Uterus (tissue), 4 donors: ENCODE data around the gene CAMTA1. TPM values are rescaled to one million over a fixed set of nuclear protein-coding genes. Genes with fewer than 3 reads are reported as not detected.
"Not testable (repeated sequence)": the region's sequence is repeated elsewhere in the genome, so short reads cannot be mapped to it uniquely, and the experiment has no call there.

Experiments used
- DNase-seq, 2 donors: peaks; one replicate each; pipeline ENCODE4 v3.0.0-alpha.2; 2019 to 2020
- H3K27ac ChIP-seq, 2 donors: fragments of 200-600 bp; sonication (generic); 1 replicate in 1 of 2; 2 replicates in 1 of 2; pipeline ENCODE4 v1.5.1; 2016 to 2018
- H3K27me3 ChIP-seq, 2 donors: fragments of 200-600 bp; sonication (generic); one replicate each; pipeline ENCODE4 v1.5.1; 2018 to 2019; ENCODE audit warnings: control low read depth in 1 of 2
- H3K36me3 ChIP-seq, 2 donors: fragments of 200-600 bp; sonication (generic); one replicate each; pipeline ENCODE4 v1.5.1; 2019; ENCODE audit warnings: control low read depth in 1 of 2
- H3K4me1 ChIP-seq, 2 donors: fragments of 200-600 bp; sonication (generic); one replicate each; pipeline ENCODE4 v1.5.1; 2018 to 2019; ENCODE audit warnings: control low read depth in 1 of 2
- H3K4me3 ChIP-seq, 2 donors: fragments of 200-600 bp; sonication (generic); 1 replicate in 1 of 2; 2 replicates in 1 of 2; pipeline ENCODE4 v1.5.1; 2018 to 2019; ENCODE audit warnings: mild to moderate bottlenecking in 1 of 2
- H3K9me3 ChIP-seq, 2 donors: fragments of 200-600 bp; sonication (generic); one replicate each; pipeline ENCODE4 v1.5.1; 2019; ENCODE audit warnings: control low read depth in 1 of 2
- CTCF ChIP-seq, 4 experiments: fragments of 200-600 bp in 2 of 4; fragments of 450-650 bp in 2 of 4; sonication (generic) in 2 of 4; IDR thresholded peaks; one replicate each; pipeline ENCODE4 v1.5.1; 2016 to 2019; ENCODE audit warnings: antibody characterized with exemption in 4 of 4, mild to moderate bottlenecking in 2 of 4, moderate library complexity in 1 of 4
- POLR2A ChIP-seq, 2 donors: fragments of 450-650 bp; IDR thresholded peaks; one replicate each; pipeline ENCODE4 v1.6.1; 2016; ENCODE audit warnings: antibody characterized with exemption in 2 of 2, mild to moderate bottlenecking in 1 of 2, moderate library complexity in 1 of 2
- intact Hi-C: fragments of 100-400 bp; cut with DNase I; formaldehyde crosslinking; loops from one replicate; pipeline ENCODE4 v1.15.1; 2023; ENCODE audit warnings: low total_unique reads
- total RNA-seq, 4 donors: library from RNA; depleted of rRNA in 3 of 4; stranded (reverse); fragments of >200 nt in 3 of 4; gene quantifications; one replicate each; pipeline versions ENCODE4 v1.1.0 to v1.2.4, GENCODE V29; 2014 to 2023
- donor health status: DM: yes; HTN: yes; CAD: no.

Gene CAMTA1
- total RNA-seq, 4 donors from 2014 or later = 29.7 to 427 (median 64.8) TPM

GRCh38 chr1:7151978-7152377 is 366.7 kb downstream of the CAMTA1 start:
- intact Hi-C loops = loop anchor here (2.0 kb wide), 1 partner anchor 43 kb away; no protein-coding TSS in a partner anchor
- Histone ChIP-seq H3K27me3 (no peaks in the 10 kb centered on the region), H3K27ac (no peak overlapping the region), H3K36me3 (no peaks in the 10 kb centered on the region), H3K4me3 (no peak overlapping the region), H3K9me3 (no peaks in the 10 kb centered on the region), H3K4me1 (no peaks in the 10 kb centered on the region)
- no peak for DNase-seq
- TF ChIP-seq POLR2A (IDR thresholded peaks at IDR 0.05) (no peak), CTCF (IDR thresholded peaks at IDR 0.05) (no peak)

DNA sequence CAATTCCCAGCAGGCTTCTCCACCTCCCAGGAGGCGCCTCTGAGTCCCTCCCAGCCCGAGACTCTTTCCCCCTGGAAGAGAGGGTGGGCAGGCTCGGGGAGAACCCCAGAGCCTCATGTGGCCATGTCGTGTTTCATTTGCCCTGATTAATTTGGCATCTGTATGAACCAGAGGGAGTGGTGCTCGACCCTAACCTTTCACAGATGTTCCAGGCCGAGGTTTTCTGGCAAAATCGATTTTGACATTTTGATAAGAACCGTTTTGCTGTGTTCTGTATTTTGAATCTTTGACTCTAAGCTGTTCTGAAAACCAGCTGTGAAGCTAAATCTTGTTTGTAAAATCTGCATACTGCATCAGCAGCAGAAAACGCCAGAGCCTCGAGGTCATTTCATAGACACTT is 367.4 kb downstream of the CAMTA1 start:
- DNase-seq = no peak
- Histone ChIP-seq H3K36me3 (no peaks in the 10 kb centered on the region), H3K4me3 (no peak overlapping the region), H3K4me1 (no peaks in the 10 kb centered on the region), H3K27ac (no peak overlapping the region), H3K9me3 (no peaks in the 10 kb centered on the region), H3K27me3 (no peaks in the 10 kb centered on the region)
- intact Hi-C loops = no loop called here
- TF ChIP-seq CTCF (IDR thresholded peaks at IDR 0.05) (no peak), POLR2A (IDR thresholded peaks at IDR 0.05) (no peak)

GRCh38 chr1:7153464-7153863 is 368.2 kb downstream of the CAMTA1 start:
- Histone ChIP-seq H3K27me3 (no peaks in the 10 kb centered on the region), H3K27ac (no peak overlapping the region), H3K36me3 (no peaks in the 10 kb centered on the region), H3K4me1 (no peaks in the 10 kb centered on the region), H3K9me3 (no peaks in the 10 kb centered on the region), H3K4me3 (no peak overlapping the region)
- no peak for DNase-seq
- intact Hi-C loops = no loop called here
- TF ChIP-seq POLR2A (IDR thresholded peaks at IDR 0.05) = no peak

GRCh38 chr1:7159116-7159781 is 374.0 kb downstream of the CAMTA1 start:
- intact Hi-C loops = no loop called here
- no peaks in the 10 kb centered on the region for H3K27me3 ChIP-seq
- no peaks in the 10 kb centered on the region for H3K36me3 ChIP-seq
- TF ChIP-seq POLR2A (IDR thresholded peaks at IDR 0.05) = no peak
- no peak for TF ChIP-seq CTCF (IDR thresholded peaks at IDR 0.05)
- no peak overlapping the region for H3K27ac ChIP-seq
- H3K9me3 ChIP-seq = no peaks in the 10 kb centered on the region
- H3K4me1 ChIP-seq = no peaks in the 10 kb centered on the region
- no peak for DNase-seq
- H3K4me3 ChIP-seq = no peak overlapping the region

- H3K4me1 ChIP-seq, H3K36me3 ChIP-seq, H3K27me3 ChIP-seq, H3K27ac ChIP-seq, H3K9me3 ChIP-seq, H3K4me3 ChIP-seq, DNase-seq, intact Hi-C loops: not testable (repeated sequence)
Measured at GRCh38 chr1:7168554-7168953, 383.3 kb downstream of the CAMTA1 start.

- Histone ChIP-seq H3K4me1 (no peaks in the 10 kb centered on the region), H3K36me3 (no peaks in the 10 kb centered on the region), H3K27ac (no peak overlapping the region), H3K27me3 (no peaks in the 10 kb centered on the region), H3K4me3 (no peak overlapping the region), H3K9me3 (no peaks in the 10 kb centered on the region)
- intact Hi-C loops = no loop called here
- no peak for DNase-seq
- TF ChIP-seq CTCF (IDR thresholded peaks at IDR 0.05) (no peak), POLR2A (IDR thresholded peaks at IDR 0.05) (no peak)
Measured at GRCh38 chr1:7171168-7171567, 385.9 kb downstream of the CAMTA1 start.
